ENCODE data around the gene PSD.
"Not testable (repeated sequence)": the region's sequence is repeated elsewhere in the genome, so short reads cannot be mapped to it uniquely, and the experiment has no call there.

DNA sequence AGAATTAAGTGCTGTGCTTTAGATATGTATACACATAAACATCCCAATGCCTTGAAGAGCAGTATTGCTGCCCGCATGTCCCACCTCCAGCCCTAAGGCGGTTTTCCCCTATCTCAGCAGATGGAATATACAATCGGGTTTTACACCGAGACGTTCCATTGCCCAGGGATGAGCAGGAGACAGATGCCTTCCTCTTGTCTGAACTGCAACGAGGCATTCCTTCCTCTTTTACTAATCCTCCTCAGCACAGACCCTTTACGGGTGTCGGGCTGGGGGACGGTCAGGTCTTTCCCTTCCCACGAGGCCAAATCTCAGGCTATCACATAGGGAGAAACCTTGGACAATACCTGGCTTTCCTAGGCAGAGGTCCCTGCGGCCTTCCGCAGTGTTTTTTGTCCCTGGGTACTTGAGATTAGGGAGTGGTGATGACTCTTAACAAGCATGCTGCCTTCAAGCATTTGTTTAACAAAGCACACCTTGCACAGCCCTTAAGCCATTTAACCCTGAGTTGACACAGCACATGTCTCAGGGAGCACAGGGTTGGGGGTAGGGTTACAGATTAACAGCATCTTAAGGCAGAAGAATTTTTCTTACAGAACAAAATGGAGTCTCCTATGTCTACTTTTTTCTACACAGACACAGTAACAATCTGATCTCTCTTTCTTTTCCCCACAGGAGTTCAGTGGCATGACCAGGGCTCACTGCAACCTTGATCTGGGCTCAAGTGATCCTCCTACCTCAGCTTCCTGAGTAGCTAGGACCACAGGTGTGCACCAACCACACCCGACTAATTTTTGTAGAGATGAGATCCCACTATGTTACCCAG is 36.3 kb upstream of the PSD start:
- TF ChIP-seq, protein P1, sequence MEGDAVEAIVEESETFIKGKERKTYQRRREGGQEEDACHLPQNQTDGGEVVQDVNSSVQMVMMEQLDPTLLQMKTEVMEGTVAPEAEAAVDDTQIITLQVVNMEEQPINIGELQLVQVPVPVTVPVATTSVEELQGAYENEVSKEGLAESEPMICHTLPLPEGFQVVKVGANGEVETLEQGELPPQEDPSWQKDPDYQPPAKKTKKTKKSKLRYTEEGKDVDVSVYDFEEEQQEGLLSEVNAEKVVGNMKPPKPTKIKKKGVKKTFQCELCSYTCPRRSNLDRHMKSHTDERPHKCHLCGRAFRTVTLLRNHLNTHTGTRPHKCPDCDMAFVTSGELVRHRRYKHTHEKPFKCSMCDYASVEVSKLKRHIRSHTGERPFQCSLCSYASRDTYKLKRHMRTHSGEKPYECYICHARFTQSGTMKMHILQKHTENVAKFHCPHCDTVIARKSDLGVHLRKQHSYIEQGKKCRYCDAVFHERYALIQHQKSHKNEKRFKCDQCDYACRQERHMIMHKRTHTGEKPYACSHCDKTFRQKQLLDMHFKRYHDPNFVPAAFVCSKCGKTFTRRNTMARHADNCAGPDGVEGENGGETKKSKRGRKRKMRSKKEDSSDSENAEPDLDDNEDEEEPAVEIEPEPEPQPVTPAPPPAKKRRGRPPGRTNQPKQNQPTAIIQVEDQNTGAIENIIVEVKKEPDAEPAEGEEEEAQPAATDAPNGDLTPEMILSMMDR (IDR thresholded peaks at IDR 0.05) = not testable (repeated sequence)
- TF ChIP-seq EP300 (IDR thresholded peaks at IDR 0.05) = not testable (repeated sequence)
